Trophoblast cell (in vitro differentiated cells and primary cell): ENCODE measurements around the gene NHS.

Source experiments
- DNase-seq, 2 donors: peaks; one replicate each; pipeline ENCODE4 v3.0.0-alpha.2; 2016
- H2AFZ ChIP-seq: 2 replicates; pipeline ENCODE4 v1.6.1; 2013; ENCODE audit warnings: low read length, moderate library complexity, mild to moderate bottlenecking; ENCODE audit not compliant: insufficient read depth, poor library complexity
- H2AK5ac ChIP-seq: 2 replicates; pipeline ENCODE4 v1.6.1; 2013; ENCODE audit warnings: mild to moderate bottlenecking, low read length
- H2BK120ac ChIP-seq: 2 replicates; pipeline ENCODE4 v1.6.1; 2013; ENCODE audit warnings: low read length, mild to moderate bottlenecking, moderate library complexity; ENCODE audit not compliant: insufficient read depth, poor library complexity
- H2BK12ac ChIP-seq: 2 replicates; pipeline ENCODE4 v1.6.1; 2013; ENCODE audit warnings: mild to moderate bottlenecking, low read length, moderate library complexity
- H2BK5ac ChIP-seq: 2 replicates; pipeline ENCODE4 v1.6.1; 2013; ENCODE audit warnings: low read length, low read depth, moderate library complexity, mild to moderate bottlenecking; ENCODE audit not compliant: poor library complexity
- H3K14ac ChIP-seq: 2 replicates; pipeline ENCODE4 v1.6.1; 2013; ENCODE audit warnings: mild to moderate bottlenecking, low read length
- H3K18ac ChIP-seq: 2 replicates; pipeline ENCODE4 v1.6.1; 2013; ENCODE audit warnings: mild to moderate bottlenecking, low read length
- H3K23ac ChIP-seq: 2 replicates; pipeline ENCODE4 v1.6.1; 2013; ENCODE audit warnings: low read length
- H3K27ac ChIP-seq: 2 replicates; pipeline ENCODE4 v1.5.1; 2013; ENCODE audit warnings: low read depth, mild to moderate bottlenecking, inconsistent platforms, low read length, moderate library complexity
- H3K27me3 ChIP-seq: 2 replicates; pipeline ENCODE4 v1.6.1; 2013; ENCODE audit warnings: inconsistent platforms, mild to moderate bottlenecking, low read length, moderate library complexity; ENCODE audit not compliant: insufficient read depth
- H3K36me3 ChIP-seq, 2 experiments: 1 replicate in 1 of 2; 2 replicates in 1 of 2; pipeline ENCODE4 v1.6.1; 2013; ENCODE audit warnings: low read length in 2 of 2, mild to moderate bottlenecking in 2 of 2, moderate library complexity in 1 of 2; ENCODE audit not compliant: insufficient read depth in 2 of 2, control insufficient read depth in 1 of 2
- H3K4ac ChIP-seq: 2 replicates; pipeline ENCODE4 v1.6.1; 2013; ENCODE audit warnings: low read depth, mild to moderate bottlenecking, low read length, moderate library complexity
- H3K4me1 ChIP-seq, 2 experiments: 1 replicate in 1 of 2; 2 replicates in 1 of 2; pipeline ENCODE4 v1.6.1; 2013; ENCODE audit warnings: low read length in 2 of 2, mild to moderate bottlenecking in 2 of 2, moderate library complexity in 1 of 2; ENCODE audit not compliant: insufficient read depth in 2 of 2, control insufficient read depth in 1 of 2
- H3K4me2 ChIP-seq: 2 replicates; pipeline ENCODE4 v1.6.1; 2013; ENCODE audit warnings: inconsistent platforms, mild to moderate bottlenecking, low read length, moderate library complexity
- H3K4me3 ChIP-seq: 2 replicates; pipeline ENCODE4 v1.5.1; 2013; ENCODE audit warnings: mild to moderate bottlenecking, low read depth, low read length, inconsistent platforms
- H3K79me1 ChIP-seq: one replicate; pipeline ENCODE4 v1.6.1; 2013; ENCODE audit warnings: low read length
- H3K79me2 ChIP-seq: 2 replicates; pipeline ENCODE4 v1.6.1; 2013; ENCODE audit warnings: low read length, mild to moderate bottlenecking; ENCODE audit not compliant: control insufficient read depth, insufficient read depth, poor library complexity
- H3K9ac ChIP-seq: 2 replicates; pipeline ENCODE4 v1.6.1; 2013; ENCODE audit warnings: mild to moderate bottlenecking, low read length
- H3K9me3 ChIP-seq: 2 replicates; pipeline ENCODE4 v1.6.1; 2013; ENCODE audit warnings: low read depth, mild to moderate bottlenecking, control low read depth, inconsistent platforms, low read length; ENCODE audit not compliant: insufficient read depth
- H4K12ac ChIP-seq: 2 replicates; pipeline ENCODE4 v1.6.1; 2013; ENCODE audit warnings: low read depth, mild to moderate bottlenecking, low read length, moderate library complexity
- H4K8ac ChIP-seq: 2 replicates; pipeline ENCODE4 v1.6.1; 2013; ENCODE audit warnings: low read depth, mild to moderate bottlenecking, low read length, moderate library complexity
- H4K91ac ChIP-seq: one replicate; pipeline ENCODE4 v1.6.1; 2013; ENCODE audit warnings: low read depth, mild to moderate bottlenecking, low read length, moderate library complexity
- WGBS: extraction: QIAGEN DNeasy Blood & Tissue Kit; methylation state at CpG from one replicate; pipeline ENCODE4 v1.1.7; 2013; ENCODE audit warnings: missing lambda C conversion rate; ENCODE audit not compliant: insufficient read length, insufficient coverage; ENCODE audit errors: extremely low coverage; 5-methylcytosine and 5-hydroxymethylcytosine counted together

The NHS gene

GRCh38 chrX:17496407-17496806 lies 121.4 kb downstream of the NHS start:
- WGBS: no CpG with 5 or more reads among the region's 1 CpG
- H3K27ac ChIP-seq: no peak overlapping the region

GRCh38 chrX:17497193-17497592 lies 122.2 kb downstream of the NHS start:
- Histone ChIP-seq H3K4ac (no peak overlapping the region), H3K79me1 (no peaks in the 10 kb centered on the region), H2BK12ac (no peak overlapping the region), H3K36me3 (no peaks in the 10 kb centered on the region), H3K79me2 (no peaks in the 10 kb centered on the region), H4K12ac (no peak overlapping the region), H2BK120ac (no peak overlapping the region), H3K27ac (no peak overlapping the region), H3K18ac (no peak overlapping the region), H3K4me2 (no peak overlapping the region), H4K91ac (no peak overlapping the region), H3K4me3 (no peak overlapping the region), H3K4me1 (no peaks in the 10 kb centered on the region), H2BK5ac (no peak overlapping the region), H3K23ac (no peak overlapping the region), H2AK5ac (no peak overlapping the region), H3K9me3 (no peaks in the 10 kb centered on the region), H2AFZ (no peak overlapping the region), H3K9ac (no peak overlapping the region), H3K14ac (no peak overlapping the region), H3K27me3 (no peaks in the 10 kb centered on the region), H4K8ac (no peak overlapping the region)
- WGBS: no CpG with 5 or more reads among the region's 2 CpGs
- no peak for DNase-seq

More at GRCh38 chrX:17496407-17496806, 121.4 kb downstream of the NHS start:
- Histone ChIP-seq H3K4me2 (no peak overlapping the region), H2BK5ac (no peak overlapping the region), H4K8ac (no peak overlapping the region), H3K9ac (no peak overlapping the region), H3K9me3 (no peaks in the 10 kb centered on the region), H4K91ac (no peak overlapping the region), H2BK120ac (no peak overlapping the region), H3K4ac (no peak overlapping the region), H2AK5ac (no peak overlapping the region), H3K14ac (no peak overlapping the region), H4K12ac (no peak overlapping the region), H2BK12ac (no peak overlapping the region), H2AFZ (no peak overlapping the region), H3K23ac (no peak overlapping the region), H3K18ac (no peak overlapping the region), H3K36me3 (no peaks in the 10 kb centered on the region), H3K79me1 (no peaks in the 10 kb centered on the region), H3K27me3 (no peaks in the 10 kb centered on the region), H3K4me1 (no peaks in the 10 kb centered on the region), H3K79me2 (no peaks in the 10 kb centered on the region), H3K4me3 (no peak overlapping the region)
- DNase-seq: peak in 1 of 2 donors; percentile 45

- Histone ChIP-seq H2BK5ac (no peak overlapping the region), H3K27me3 (no peaks in the 10 kb centered on the region), H3K14ac (no peak overlapping the region), H3K9me3 (no peaks in the 10 kb centered on the region), H3K4me2 (no peak overlapping the region), H2BK12ac (no peak overlapping the region), H3K9ac (no peak overlapping the region), H3K23ac (no peak overlapping the region), H4K12ac (no peak overlapping the region), H3K79me2 (no peaks in the 10 kb centered on the region), H3K4me1 (no peaks in the 10 kb centered on the region), H2AK5ac (no peak overlapping the region), H4K91ac (no peak overlapping the region), H3K36me3 (no peaks in the 10 kb centered on the region), H3K4me3 (no peak overlapping the region), H3K79me1 (no peaks in the 10 kb centered on the region), H4K8ac (no peak overlapping the region), H3K27ac (no peak overlapping the region), H2BK120ac (no peak overlapping the region), H2AFZ (no peak overlapping the region), H3K4ac (no peak overlapping the region), H3K18ac (no peak overlapping the region)
- DNase-seq: no peak
- no CpG with 5 or more reads among the region's 5 CpGs for WGBS
Measured at GRCh38 chrX:17499512-17499911, 124.5 kb downstream of the NHS start.

GRCh38 chrX:17500145-17500579 lies 125.2 kb downstream of the NHS start:
- H4K8ac ChIP-seq: no peak overlapping the region
- H3K4ac ChIP-seq: no peak overlapping the region
- no peaks in the 10 kb centered on the region for H3K79me2 ChIP-seq
- no peaks in the 10 kb centered on the region for H3K36me3 ChIP-seq
- H3K9me3 ChIP-seq: no peaks in the 10 kb centered on the region
- H3K4me2 ChIP-seq: no peak overlapping the region
- no peaks in the 10 kb centered on the region for H3K27me3 ChIP-seq
- H4K12ac ChIP-seq: no peak overlapping the region
- H3K79me1 ChIP-seq: no peaks in the 10 kb centered on the region
- H2BK12ac ChIP-seq: no peak overlapping the region
- no peak overlapping the region for H2BK5ac ChIP-seq
- no peak overlapping the region for H2BK120ac ChIP-seq
- H2AK5ac ChIP-seq: no peak overlapping the region
- no peak overlapping the region for H2AFZ ChIP-seq
- no peak overlapping the region for H4K91ac ChIP-seq
- no peak overlapping the region for H3K18ac ChIP-seq
- H3K9ac ChIP-seq: no peak overlapping the region
- no peak overlapping the region for H3K4me3 ChIP-seq
- no CpG with 5 or more reads among the region's 2 CpGs for WGBS
- no peak overlapping the region for H3K23ac ChIP-seq
- no peaks in the 10 kb centered on the region for H3K4me1 ChIP-seq
- no peak overlapping the region for H3K14ac ChIP-seq
- H3K27ac ChIP-seq: no peak overlapping the region
- DNase-seq: no peak
